Peyer's patch (tissue), 4 donors: ENCODE data around the gene ERVV-1. TPM values are rescaled to one million over a fixed set of nuclear protein-coding genes. Genes with fewer than 3 reads are reported as not detected.

Experiments
- DNase-seq, 3 donors: peaks; one replicate each; pipeline ENCODE4 v3.0.0-alpha.2; 2017 to 2019
- H3K27ac ChIP-seq, 4 donors: fragments of 200-600 bp; sonication (generic); one replicate each; pipeline ENCODE4 v1.5.1; 2016 to 2019
- H3K27me3 ChIP-seq, 2 donors: fragments of 200-600 bp; sonication (generic); one replicate each; pipeline ENCODE4 v1.5.1; 2019
- H3K36me3 ChIP-seq, 3 donors: fragments of 200-600 bp; sonication (generic); one replicate each; pipeline ENCODE4 v1.5.1; 2016 to 2019
- H3K4me1 ChIP-seq, 4 donors: fragments of 200-600 bp; sonication (generic); one replicate each; pipeline ENCODE4 v1.5.1; 2016 to 2019
- H3K4me3 ChIP-seq, 4 donors: fragments of 200-600 bp; sonication (generic); 1 replicate in 3 of 4; 2 replicates in 1 of 4; pipeline ENCODE4 v1.5.1; 2016 to 2019; ENCODE audit warnings: mild to moderate bottlenecking in 1 of 4
- H3K9me3 ChIP-seq, 4 donors: fragments of 200-600 bp; sonication (generic); one replicate each; pipeline ENCODE4 v1.5.1; 2016 to 2019; ENCODE audit warnings: mild to moderate bottlenecking in 1 of 4
- POLR2A ChIP-seq, 2 donors: fragments of 450-650 bp; IDR thresholded peaks; one replicate each; pipeline ENCODE4 v1.5.1; 2017; ENCODE audit warnings: antibody characterized with exemption in 2 of 2, mild to moderate bottlenecking in 2 of 2, moderate library complexity in 2 of 2
- total RNA-seq, 4 donors: library from RNA; depleted of rRNA; stranded (reverse); fragments of >200 nt; gene quantifications; one replicate each; pipeline ENCODE4 v1.1.0, GENCODE V29; 2016
- TF ChIP-seq, protein P1 (sequence below), 6 experiments: fragments of 450-650 bp in 4 of 6; fragments of 200-600 bp in 2 of 6; sonication (generic) in 1 of 6; IDR thresholded peaks; one replicate each; pipeline ENCODE4 v1.5.1; 2017 to 2019; ENCODE audit warnings: antibody characterized with exemption in 6 of 6, mild to moderate bottlenecking in 3 of 6, moderate library complexity in 1 of 6

ERVV-1 gene
- total RNA-seq, 4 donors from 2014 or later, result not detected

DNA sequence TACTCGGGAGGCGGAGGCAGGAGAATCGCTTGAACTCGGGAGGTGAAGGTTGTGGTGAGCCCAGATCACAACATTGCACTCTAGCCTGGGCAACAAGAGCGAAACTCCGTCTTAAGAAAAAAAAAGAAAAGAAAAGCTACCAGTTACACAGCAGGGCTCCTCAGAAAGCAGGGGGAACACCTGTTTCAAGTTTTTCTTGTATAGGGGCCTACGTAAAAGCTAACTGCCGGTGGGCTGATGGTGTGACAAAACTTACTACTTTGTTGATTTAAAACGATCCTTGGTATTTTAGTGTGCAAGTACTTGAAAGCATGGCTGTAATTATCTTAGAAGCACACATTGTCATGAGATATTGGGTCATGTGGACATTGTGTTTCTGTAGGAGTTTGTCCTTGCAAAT lies 15.7 kb upstream of the ERVV-1 start:
- no peak for DNase-seq
- no peak overlapping the region for H3K27ac ChIP-seq
- H3K9me3 ChIP-seq, result peaks cover 0 to under 1% (median 0%) of the 10 kb centered on the region in 4 donors
- no peak for TF ChIP-seq POLR2A (IDR thresholded peaks at IDR 0.05)
- TF ChIP-seq, protein P1, sequence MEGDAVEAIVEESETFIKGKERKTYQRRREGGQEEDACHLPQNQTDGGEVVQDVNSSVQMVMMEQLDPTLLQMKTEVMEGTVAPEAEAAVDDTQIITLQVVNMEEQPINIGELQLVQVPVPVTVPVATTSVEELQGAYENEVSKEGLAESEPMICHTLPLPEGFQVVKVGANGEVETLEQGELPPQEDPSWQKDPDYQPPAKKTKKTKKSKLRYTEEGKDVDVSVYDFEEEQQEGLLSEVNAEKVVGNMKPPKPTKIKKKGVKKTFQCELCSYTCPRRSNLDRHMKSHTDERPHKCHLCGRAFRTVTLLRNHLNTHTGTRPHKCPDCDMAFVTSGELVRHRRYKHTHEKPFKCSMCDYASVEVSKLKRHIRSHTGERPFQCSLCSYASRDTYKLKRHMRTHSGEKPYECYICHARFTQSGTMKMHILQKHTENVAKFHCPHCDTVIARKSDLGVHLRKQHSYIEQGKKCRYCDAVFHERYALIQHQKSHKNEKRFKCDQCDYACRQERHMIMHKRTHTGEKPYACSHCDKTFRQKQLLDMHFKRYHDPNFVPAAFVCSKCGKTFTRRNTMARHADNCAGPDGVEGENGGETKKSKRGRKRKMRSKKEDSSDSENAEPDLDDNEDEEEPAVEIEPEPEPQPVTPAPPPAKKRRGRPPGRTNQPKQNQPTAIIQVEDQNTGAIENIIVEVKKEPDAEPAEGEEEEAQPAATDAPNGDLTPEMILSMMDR (IDR thresholded peaks at IDR 0.05), result no peak
- H3K27me3 ChIP-seq, result no peaks in the 10 kb centered on the region
- H3K4me3 ChIP-seq, result no peak overlapping the region
- H3K4me1 ChIP-seq, result peaks cover 0 to 1% (median 0%) of the 10 kb centered on the region in 4 donors
- H3K36me3 ChIP-seq, result no peaks in the 10 kb centered on the region

- Histone ChIP-seq H3K9me3 (no peaks in the 10 kb centered on the region), H3K27me3 (no peaks in the 10 kb centered on the region), H3K4me1 (no peaks in the 10 kb centered on the region), H3K27ac (no peak overlapping the region), H3K4me3 (no peak overlapping the region), H3K36me3 (no peaks in the 10 kb centered on the region)
- TF ChIP-seq, protein P1 (IDR thresholded peaks at IDR 0.05), result no peak
- TF ChIP-seq POLR2A (IDR thresholded peaks at IDR 0.05), result no peak
- no peak for DNase-seq
Measured at GRCh38 chr19:53002479-53002878, 11.2 kb upstream of the ERVV-1 start.

GRCh38 chr19:53004242-53004641 lies 9.5 kb upstream of the ERVV-1 start:
- H3K27me3 ChIP-seq, result no peaks in the 10 kb centered on the region
- DNase-seq, result no peak
- no peak overlapping the region for H3K27ac ChIP-seq
- H3K4me1 ChIP-seq, result no peaks in the 10 kb centered on the region
- no peak overlapping the region for H3K4me3 ChIP-seq
- H3K36me3 ChIP-seq, result no peaks in the 10 kb centered on the region
- no peaks in the 10 kb centered on the region for H3K9me3 ChIP-seq
- TF ChIP-seq POLR2A (IDR thresholded peaks at IDR 0.05), result no peak
- TF ChIP-seq, protein P1 (IDR thresholded peaks at IDR 0.05), result no peak

DNA sequence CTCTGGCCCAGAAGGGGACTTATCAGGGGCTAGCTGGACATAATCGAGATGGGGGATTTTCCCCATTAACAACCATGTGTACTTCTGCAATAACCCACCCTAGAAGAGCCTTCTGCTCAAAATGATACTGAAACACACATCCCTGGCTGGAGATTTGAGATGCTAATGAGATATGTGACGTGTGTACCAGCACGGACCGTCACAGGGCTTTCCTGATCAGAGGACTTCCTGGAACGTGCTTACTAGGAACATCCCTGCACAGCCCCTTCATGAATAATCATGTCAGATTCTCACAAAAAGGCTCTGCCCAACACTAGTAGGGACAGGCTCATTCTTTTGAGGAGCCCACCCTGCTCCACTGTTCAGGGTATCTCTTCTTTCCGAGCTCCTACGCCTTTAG lies 6.5 kb upstream of the ERVV-1 start:
- no peaks in the 10 kb centered on the region for H3K9me3 ChIP-seq
- TF ChIP-seq POLR2A (IDR thresholded peaks at IDR 0.05), result no peak
- TF ChIP-seq, protein P1 (IDR thresholded peaks at IDR 0.05), result no peak
- no peaks in the 10 kb centered on the region for H3K27me3 ChIP-seq
- DNase-seq, result no peak
- no peak overlapping the region for H3K27ac ChIP-seq
- H3K4me1 ChIP-seq, result no peaks in the 10 kb centered on the region
- H3K36me3 ChIP-seq, result no peaks in the 10 kb centered on the region
- H3K4me3 ChIP-seq, result no peak overlapping the region

DNA sequence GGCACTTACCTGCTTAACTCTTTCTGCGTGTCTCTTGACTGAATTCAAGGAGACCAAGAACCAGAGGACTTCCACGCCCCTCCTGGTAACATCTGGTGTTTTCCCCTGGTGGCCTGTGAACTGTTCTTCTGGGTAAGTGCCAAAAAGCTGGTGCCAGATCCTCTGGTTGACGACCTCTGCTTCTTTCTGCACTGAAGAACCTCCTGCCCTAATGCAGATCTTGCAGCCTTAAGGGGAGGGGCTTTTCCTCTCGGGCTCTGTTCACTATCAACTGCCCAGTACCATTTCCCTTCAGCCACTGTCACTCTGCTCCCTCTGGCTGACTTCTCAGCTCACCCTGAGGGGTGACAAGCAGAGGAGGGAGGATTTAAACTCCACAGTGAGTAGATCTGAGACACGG lies 6.1 kb upstream of the ERVV-1 start:
- no peak for TF ChIP-seq POLR2A (IDR thresholded peaks at IDR 0.05)
- TF ChIP-seq, protein P1 (IDR thresholded peaks at IDR 0.05), result no peak
- Histone ChIP-seq H3K4me3 (no peak overlapping the region), H3K4me1 (no peaks in the 10 kb centered on the region), H3K27ac (no peak overlapping the region), H3K27me3 (no peaks in the 10 kb centered on the region), H3K36me3 (no peaks in the 10 kb centered on the region), H3K9me3 (no peaks in the 10 kb centered on the region)
- no peak for DNase-seq
